Endothelial cell (in vitro differentiated cells): ENCODE data around the gene PPP1R9A. TPM values are rescaled to one million over a fixed set of nuclear protein-coding genes. Genes with fewer than 3 reads are reported as not detected.

Experiments
- DNase-seq: peaks from one replicate; pipeline ENCODE4 v3.0.0; 2021; ENCODE audit warnings: low spot score
- H3K27ac Mint-ChIP-seq: one replicate; pipeline ENCODE4 v1.8.0; 2021; ENCODE audit warnings: mixed read lengths, inconsistent platforms; ENCODE audit not compliant: unreplicated experiment
- H3K27me3 Mint-ChIP-seq: one replicate; pipeline ENCODE4 v1.8.0; 2021; ENCODE audit warnings: mild to moderate bottlenecking, moderate library complexity, mixed read lengths, inconsistent platforms; ENCODE audit not compliant: unreplicated experiment
- H3K36me3 Mint-ChIP-seq: one replicate; pipeline ENCODE4 v1.8.0; 2021; ENCODE audit warnings: mild to moderate bottlenecking, low read depth, mixed read lengths, inconsistent platforms; ENCODE audit not compliant: unreplicated experiment
- H3K4me1 Mint-ChIP-seq: one replicate; pipeline ENCODE4 v1.8.0; 2021; ENCODE audit warnings: mild to moderate bottlenecking, mixed read lengths, inconsistent platforms; ENCODE audit not compliant: unreplicated experiment
- H3K4me3 Mint-ChIP-seq: one replicate; pipeline ENCODE4 v1.8.0; 2021; ENCODE audit warnings: mild to moderate bottlenecking, mixed read lengths, inconsistent platforms; ENCODE audit not compliant: unreplicated experiment
- H3K9me3 Mint-ChIP-seq: one replicate; pipeline ENCODE4 v1.8.0; 2021; ENCODE audit warnings: mixed read lengths, inconsistent platforms; ENCODE audit not compliant: unreplicated experiment
- total RNA-seq: library from RNA; stranded (reverse); fragmentation: NEBNext Ultra II Directional; extraction: Animal tissue kit (Norgen Biotek cat#: 25700); gene quantifications from one replicate; pipeline ENCODE4 v1.2.1, GENCODE V29; 2021; ENCODE audit not compliant: unreplicated experiment
- TF ChIP-seq, protein P1 (sequence below): fragments of 200-600 bp; sonication (generic); IDR thresholded peaks from one replicate; pipeline ENCODE4 v1.5.0; 2021; ENCODE audit warnings: antibody characterized with exemption; ENCODE audit not compliant: unreplicated experiment

PPP1R9A gene
- total RNA-seq, 1 donor from 2014 or later = 22.2 TPM

DNA sequence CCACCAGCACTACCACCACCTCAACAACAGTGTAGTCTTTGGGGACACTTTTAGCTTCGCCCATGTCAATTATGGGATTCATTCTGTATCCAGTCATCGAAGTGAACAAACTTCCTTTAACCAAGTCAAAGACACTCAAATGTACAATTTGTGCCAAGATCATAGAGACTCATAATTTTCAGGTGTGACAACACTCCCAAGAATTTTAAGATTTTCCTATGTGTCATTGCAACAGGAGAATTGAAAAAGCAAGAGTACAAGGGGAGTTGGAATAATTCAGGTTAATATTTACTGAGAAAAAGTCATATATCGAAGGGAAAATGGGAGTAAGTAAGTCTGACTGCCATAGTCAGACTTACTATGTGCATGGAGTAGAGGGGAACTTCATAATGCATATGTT, 390.7 kb downstream of the PPP1R9A start:
- Mint-ChIP-seq H3K36me3 (peaks cover 7% of the 10 kb centered on the region), H3K4me3 (no peak overlapping the region)
- DNase-seq = no peak

DNA sequence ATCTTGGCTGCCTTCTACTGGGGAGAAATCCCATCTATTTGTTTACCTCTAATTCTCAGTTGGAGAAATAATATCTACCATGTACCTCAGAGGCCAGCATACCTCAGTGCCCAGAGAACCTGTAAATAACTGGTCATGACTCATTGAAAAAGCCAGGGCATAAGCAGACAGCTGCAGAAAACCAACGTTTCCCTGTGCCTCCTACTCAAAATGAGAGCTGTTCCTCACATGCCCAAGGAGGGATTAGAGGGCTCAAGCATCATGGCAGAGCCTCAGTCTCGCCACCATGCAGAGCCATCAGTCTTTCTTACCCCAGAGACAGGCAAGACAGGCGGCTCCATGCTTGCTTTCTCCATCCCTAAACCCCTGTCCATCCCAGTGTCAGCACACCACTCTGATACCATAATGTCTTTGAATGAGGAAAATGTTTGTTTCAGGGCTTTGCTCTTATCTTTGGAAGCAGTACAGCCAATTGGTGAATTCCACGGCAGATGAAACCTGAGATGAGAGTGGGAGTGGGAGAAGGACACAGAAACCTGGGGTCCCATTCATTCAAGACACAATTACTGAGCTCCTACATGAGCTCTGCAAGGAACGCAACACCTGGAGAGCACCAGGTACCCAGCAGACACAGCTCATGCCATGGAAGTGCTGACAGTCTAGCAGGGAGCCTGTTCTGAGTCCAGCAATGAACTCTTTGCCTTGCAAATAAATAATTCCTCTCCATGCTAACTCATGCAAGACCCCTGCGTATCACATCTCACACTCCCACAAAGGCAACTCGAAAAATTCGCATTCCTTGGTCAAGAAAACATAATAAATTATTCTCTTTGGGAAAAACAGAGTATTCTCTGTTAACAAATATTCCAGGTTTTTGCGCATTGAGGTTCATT, 395.9 kb downstream of the PPP1R9A start:
- Mint-ChIP-seq H3K9me3 (no peaks in the 10 kb centered on the region), H3K27me3 (peaks cover 3% of the 10 kb centered on the region), H3K4me1 (peaks cover 7% of the 10 kb centered on the region), H3K4me3 (no peak overlapping the region), H3K27ac (no peak overlapping the region), H3K36me3 (peaks cover 19% of the 10 kb centered on the region)
- no peak for DNase-seq
- TF ChIP-seq, protein P1, sequence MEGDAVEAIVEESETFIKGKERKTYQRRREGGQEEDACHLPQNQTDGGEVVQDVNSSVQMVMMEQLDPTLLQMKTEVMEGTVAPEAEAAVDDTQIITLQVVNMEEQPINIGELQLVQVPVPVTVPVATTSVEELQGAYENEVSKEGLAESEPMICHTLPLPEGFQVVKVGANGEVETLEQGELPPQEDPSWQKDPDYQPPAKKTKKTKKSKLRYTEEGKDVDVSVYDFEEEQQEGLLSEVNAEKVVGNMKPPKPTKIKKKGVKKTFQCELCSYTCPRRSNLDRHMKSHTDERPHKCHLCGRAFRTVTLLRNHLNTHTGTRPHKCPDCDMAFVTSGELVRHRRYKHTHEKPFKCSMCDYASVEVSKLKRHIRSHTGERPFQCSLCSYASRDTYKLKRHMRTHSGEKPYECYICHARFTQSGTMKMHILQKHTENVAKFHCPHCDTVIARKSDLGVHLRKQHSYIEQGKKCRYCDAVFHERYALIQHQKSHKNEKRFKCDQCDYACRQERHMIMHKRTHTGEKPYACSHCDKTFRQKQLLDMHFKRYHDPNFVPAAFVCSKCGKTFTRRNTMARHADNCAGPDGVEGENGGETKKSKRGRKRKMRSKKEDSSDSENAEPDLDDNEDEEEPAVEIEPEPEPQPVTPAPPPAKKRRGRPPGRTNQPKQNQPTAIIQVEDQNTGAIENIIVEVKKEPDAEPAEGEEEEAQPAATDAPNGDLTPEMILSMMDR = no peak

More for the DNA sequence above, 390.7 kb downstream of the PPP1R9A start:
- no peak overlapping the region for H3K27ac Mint-ChIP-seq
- TF ChIP-seq, protein P1 = no peak
- no peaks in the 10 kb centered on the region for H3K4me1 Mint-ChIP-seq
- H3K27me3 Mint-ChIP-seq = no peaks in the 10 kb centered on the region
- H3K9me3 Mint-ChIP-seq = no peaks in the 10 kb centered on the region

DNA sequence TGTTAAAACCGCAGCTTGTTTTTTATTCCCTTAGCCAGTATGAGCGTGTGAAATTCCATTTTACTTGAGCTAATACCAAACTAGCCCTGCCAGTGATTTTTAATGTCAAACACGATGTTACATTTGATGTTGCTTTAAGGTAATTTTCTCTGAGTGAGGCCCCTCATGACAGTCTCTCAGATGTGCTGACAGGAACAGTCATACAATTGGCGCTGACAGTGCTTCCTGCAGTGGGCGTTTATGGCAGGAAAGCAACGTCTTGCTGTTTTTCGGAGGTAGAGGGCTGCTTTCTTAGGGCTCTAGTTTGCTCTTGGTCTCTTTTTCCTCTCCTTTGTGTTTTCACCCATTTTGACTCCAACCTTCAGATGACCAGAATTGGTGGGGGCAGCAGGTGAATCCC, 397.6 kb downstream of the PPP1R9A start:
- no peak for DNase-seq
- TF ChIP-seq, protein P1 = no peak
- Mint-ChIP-seq H3K36me3 (peaks cover 16% of the 10 kb centered on the region), H3K27me3 (peaks cover 3% of the 10 kb centered on the region), H3K9me3 (no peaks in the 10 kb centered on the region), H3K4me1 (peaks cover 7% of the 10 kb centered on the region), H3K4me3 (peak overlapping the region; percentile 13), H3K27ac (no peak overlapping the region)

DNA sequence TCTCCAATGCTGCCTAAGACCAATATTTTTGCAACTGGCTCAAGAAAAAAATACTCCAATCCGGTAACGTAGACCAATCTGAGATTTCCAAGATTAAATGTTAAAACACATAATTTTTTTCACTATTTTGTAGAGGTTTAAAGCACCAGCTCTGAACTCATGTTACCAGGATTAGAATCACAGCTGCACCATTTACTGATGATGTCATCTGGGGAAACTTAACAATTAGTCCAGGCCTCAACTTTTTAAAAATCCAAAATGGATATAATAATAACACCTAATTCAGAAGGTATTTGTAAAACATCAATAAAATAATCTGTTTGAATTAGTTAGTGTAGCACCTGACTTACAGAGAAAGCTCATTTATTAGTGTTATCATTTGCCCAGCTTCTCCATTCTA, 402.6 kb downstream of the PPP1R9A start:
- peaks cover 3% of the 10 kb centered on the region for H3K27me3 Mint-ChIP-seq
- no peaks in the 10 kb centered on the region for H3K9me3 Mint-ChIP-seq
- no peak overlapping the region for H3K27ac Mint-ChIP-seq
- no peak overlapping the region for H3K4me3 Mint-ChIP-seq
- no peak for DNase-seq
- peaks cover 14% of the 10 kb centered on the region for H3K4me1 Mint-ChIP-seq
- TF ChIP-seq, protein P1 = no peak
- peaks cover 17% of the 10 kb centered on the region for H3K36me3 Mint-ChIP-seq

DNA sequence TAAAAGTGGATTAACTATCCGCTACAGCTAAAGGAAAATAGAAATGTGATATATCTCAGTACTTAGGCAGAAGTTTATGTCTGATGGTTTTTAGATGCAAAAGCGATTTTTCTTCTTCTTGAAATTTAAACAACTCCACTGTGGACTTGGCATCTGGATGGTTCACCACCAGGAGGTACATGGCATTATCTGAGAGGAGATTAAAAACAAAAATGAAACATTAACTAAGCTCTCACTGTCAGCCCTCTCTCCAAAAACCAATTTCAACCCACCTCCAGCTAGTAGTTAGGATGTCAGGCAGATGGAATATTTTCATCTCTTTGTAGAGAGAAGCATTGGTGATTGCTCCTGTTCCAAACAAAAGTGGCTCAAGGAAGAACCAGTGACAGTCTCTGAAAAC, 404.0 kb downstream of the PPP1R9A start:
- Mint-ChIP-seq H3K4me1 (peaks cover 9% of the 10 kb centered on the region), H3K36me3 (peaks cover 4% of the 10 kb centered on the region), H3K27me3 (no peaks in the 10 kb centered on the region), H3K27ac (no peak overlapping the region), H3K9me3 (no peaks in the 10 kb centered on the region), H3K4me3 (no peak overlapping the region)
- DNase-seq = no peak
- TF ChIP-seq, protein P1 = no peak
